Measurements from ENCODE around the gene NPFF.
A peak's percentile ranks its signal among the peaks of the same experiment; 100 is the strongest.
"Not testable (repeated sequence)": the region's sequence is repeated elsewhere in the genome, so short reads cannot be mapped to it uniquely, and the experiment has no call there.

The NPFF gene, protein sequence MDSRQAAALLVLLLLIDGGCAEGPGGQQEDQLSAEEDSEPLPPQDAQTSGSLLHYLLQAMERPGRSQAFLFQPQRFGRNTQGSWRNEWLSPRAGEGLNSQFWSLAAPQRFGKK

DNA sequence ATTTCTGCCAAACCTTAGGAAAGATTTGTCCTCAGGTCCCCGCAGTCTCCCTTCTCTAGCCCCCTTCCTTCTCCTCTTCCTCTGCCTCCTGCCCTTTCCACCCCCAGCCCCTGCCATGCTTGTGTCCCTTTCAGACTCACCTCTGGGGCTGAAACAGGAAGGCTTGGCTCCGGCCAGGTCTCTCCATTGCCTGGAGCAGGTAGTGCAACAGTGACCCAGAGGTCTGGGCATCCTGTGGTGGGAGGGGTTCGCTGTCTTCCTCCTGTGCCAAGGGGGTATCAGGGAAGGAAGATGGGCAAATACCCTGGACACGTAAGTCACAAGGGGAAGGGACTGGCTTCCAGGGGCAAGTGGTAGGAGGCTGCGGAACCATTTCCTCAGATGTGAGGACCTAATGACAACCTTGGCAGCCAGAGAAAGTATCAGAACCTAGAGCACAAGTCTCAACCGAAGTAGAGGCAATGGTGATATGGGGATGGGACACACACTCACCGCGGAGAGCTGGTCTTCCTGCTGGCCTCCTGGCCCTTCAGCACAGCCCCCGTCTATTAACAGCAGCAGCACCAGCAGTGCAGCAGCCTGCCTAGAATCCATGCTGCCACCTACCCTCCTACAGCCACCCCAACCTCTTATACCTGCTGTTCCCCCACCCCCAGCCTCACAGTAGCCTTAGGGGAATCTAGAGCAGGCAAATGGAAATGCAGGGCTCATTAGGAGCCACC is at the start of gene NPFF:
Gene NPFF, minus strand, starts transcription at position 604 of the 722 bp plus-strand sequence. Its CDS starts 10 bp downstream, at position 594.
- no peak for DNase-seq (ENCODE audit: low read depth in 2 of 2)

DNA sequence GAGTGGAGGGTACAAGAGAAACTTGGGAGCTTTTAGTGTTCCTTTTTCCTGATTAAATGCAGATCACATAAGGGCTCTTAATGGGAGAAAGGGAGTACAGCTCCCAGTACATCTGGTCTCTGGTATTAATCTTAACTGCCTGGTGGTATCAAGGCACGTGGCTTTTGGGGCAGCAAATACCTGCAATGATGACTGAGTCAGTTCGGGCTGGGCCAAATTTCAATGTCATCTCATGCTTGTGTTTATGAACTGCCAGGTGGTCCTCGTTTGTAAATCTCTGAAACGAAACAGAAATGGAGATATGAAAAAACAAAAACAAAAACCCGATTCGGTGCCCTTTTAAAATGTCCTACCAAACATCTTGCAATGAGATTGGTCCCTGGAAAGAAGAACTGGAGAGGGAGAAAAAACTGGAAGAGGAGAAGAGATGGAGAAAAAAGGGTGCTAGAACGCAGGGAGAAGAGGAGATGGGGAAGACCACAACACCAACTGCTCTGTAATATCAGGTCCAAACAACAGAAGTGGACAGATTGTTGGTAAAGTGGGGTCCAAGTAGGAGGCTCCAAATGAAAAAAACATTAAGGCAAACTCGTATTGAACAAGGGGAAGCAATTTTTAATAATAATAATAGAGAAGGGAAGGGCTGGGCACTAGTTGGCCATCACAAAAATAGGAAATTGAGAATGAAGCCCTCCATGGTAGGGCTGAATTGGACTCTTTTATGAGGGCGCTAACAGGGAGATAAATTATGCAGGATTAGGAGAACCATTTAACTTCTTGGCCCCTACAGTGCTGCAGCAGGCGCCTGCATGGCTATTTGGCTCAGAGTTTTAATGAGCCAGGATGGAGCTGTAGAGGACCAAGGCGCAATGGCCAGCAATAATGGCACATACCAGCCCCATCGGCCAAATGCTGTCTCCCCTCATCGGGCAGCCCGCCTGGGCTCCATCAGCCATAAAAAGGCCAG is 45.4 kb upstream of the NPFF start:
- no peak for DNase-seq (ENCODE audit: low read depth in 2 of 2)

DNA sequence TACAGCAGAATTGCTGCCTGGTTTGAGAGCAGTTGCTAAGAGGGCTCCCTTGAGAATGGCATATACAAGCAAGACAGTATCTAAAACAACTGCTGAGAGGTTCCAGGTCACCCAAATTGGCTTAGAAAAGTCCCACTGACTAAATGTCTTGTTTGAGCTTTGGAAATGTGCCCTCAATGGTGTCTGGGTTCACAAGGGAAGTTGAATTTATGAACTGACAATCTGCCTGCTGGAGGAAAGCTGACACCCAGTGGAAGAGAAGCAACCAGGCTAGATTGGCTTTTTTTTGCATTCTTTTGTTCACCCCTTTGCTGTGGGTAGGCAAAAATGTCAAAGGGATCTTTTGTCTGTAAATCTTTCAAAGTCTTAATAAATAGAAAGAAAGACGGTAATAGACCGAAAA is 44.6 kb upstream of the NPFF start:
- no peak for DNase-seq (ENCODE audit: low read depth in 2 of 2)

DNA sequence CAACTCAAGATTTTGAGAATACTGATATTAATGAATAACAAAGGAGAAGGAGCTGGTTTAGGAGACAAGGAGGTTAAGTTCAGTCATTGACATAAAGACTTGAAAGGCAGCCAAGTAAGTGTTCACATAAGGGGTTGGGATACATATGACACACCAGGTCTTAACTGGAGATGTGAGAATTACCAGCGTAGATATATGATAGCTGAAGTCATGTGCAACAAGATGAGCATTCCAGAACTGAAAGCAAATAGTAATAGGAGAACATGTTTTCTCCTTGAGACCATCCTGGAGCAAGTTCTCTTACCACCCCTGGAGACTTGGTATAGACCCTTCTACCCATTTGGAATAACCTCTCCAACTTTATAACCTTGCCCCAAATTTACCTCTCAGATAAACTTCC is 43.3 kb upstream of the NPFF start:
- no peak for DNase-seq (ENCODE audit: low read depth in 2 of 2)

DNA sequence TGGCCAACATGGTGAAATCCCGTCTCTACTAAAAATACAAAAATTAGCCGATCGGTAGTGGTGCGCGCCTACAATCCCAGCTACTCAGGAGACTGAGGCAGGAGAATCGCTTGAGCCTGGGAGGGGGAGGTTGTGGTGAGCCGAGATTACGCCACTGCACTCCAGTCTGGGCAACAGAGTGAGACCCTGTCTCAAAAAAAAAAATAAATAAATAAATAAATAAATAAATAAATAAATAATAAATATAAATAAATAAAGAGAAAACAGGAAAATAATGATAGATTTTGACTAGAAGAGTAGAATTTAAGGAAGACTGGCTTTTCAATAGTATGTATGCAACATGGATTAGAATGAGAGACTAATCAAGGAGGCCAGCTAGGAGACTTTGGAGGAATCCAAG is 42.8 kb upstream of the NPFF start:
- not testable (repeated sequence) for DNase-seq (ENCODE audit: low read depth in 2 of 2)

DNA sequence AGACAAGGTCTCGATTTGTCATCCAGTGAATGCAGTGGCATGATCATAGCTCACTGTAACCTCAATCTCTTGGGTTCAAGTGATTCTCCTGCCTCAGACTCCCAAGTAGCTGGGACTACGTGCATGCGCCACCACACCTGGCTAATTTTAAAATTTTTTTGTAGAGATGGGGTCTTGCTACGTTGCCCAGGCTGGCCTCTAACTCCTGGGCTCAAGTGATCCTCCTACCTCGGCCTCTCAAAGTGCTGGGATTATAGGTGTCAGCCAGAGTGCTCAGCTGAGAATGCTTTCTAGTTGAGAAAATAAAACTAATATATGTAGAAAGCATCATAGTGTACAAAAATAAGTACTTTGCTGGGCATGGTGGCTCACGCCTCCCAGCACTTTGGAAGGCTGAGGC is 41.1 kb upstream of the NPFF start:
- DNase-seq (ENCODE audit: low read depth in 2 of 2) = not testable (repeated sequence)

DNA sequence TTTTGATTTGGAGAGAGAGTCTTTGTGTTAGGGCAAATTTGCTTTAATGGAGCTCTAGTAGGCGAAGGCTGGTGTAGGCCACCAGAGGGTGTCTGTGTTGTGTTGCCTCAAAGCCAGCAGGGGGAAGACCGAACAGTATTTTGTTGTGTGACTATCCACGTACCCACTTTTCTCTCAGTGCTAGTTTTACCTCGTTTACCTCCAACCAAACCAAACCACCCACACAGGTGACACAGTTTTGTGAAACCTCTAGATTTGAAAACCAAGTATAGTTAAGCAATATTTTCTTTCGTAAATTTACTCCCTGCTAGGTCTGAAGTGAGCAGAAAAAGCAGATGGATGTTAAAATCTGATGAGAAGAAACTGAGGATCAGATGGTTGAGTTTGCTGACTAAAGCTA is 36.3 kb upstream of the NPFF start:
- DNase-seq (ENCODE audit: low read depth in 2 of 2) = peak; percentile 23 to 26

DNA sequence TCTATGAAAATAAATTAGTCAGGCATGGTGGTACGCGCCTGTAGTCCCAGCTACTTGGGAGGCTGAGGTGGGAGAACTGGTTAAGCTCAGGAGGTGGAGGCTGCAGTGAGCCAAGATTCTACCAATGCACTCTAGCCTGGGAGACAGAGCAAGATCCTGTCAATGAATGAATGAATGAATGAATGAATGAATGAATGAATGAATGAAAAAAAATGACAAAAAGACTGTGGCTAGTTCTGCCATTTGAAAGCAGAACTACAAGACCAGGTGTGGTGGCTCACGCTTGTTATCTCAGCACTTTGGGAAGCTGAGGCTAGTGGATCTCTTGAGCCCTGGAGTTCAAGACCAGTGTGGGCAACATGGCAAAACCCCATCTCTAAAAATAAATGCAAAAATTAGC is 32.2 kb upstream of the NPFF start:
- DNase-seq (ENCODE audit: low read depth in 2 of 2) = no peak

DNA sequence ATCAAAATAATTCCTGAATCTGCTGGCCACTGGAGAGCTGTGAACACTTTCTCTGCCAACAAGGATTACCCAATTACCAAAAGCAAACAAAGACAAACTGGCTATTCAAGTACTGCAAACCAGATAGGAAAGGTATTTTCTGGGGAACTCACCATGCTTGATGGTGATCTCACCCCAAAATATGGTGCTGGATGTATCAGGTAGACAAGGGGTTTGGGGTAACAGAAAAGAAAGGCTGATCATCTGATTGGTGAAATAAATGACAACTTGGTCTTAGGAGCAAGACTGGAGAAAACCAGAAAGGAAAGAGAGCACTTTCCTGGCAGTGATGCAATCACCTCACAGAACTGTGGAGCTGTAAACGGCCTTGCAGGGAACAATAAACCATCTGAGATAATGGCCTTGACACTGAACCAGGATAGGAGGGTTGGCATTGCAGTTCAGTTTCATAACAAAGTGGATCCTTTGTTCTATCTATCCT is 31.0 kb upstream of the NPFF start:
- no peak for DNase-seq (ENCODE audit: low read depth in 2 of 2)

DNA sequence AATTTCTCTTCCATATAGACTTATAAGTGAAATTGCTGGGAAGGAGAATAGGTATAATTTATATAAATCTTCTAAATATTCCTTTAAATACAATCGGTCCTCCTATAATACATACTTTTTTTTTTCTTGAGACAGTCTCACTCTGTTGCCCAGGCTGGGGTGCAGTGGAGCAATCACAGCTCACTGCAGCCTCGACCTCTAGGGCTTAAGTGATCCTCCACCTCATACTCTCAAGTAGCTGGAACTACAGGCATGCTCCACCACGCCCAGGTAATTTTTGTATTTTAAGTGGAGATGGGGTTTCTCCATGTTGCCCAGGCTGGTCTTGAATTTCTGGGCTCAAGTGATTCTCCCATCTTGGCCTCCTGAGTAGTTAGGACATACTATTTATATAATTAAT is 29.7 kb upstream of the NPFF start:
- no peak for DNase-seq (ENCODE audit: low read depth in 2 of 2)

DNA sequence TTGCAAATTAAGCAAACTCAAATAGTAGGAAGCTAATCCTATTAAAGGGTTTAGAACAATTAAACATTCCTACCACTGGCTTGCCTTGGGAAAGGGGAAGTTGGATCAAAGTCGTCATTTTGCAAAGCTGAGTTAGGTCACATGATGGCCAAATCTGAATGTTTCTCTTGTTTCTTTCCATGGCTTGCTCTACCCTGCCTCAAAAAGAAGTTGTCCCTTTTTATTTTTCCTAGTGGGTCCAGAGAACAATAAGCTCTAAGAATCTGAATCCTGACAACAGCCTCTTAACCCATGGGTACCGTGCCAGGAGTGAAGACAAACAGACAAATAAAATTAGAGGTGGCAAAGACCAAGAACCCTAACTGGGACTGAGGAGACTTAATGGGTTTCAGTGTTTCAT is 26.2 kb upstream of the NPFF start:
- DNase-seq (ENCODE audit: low read depth in 2 of 2) = no peak

DNA sequence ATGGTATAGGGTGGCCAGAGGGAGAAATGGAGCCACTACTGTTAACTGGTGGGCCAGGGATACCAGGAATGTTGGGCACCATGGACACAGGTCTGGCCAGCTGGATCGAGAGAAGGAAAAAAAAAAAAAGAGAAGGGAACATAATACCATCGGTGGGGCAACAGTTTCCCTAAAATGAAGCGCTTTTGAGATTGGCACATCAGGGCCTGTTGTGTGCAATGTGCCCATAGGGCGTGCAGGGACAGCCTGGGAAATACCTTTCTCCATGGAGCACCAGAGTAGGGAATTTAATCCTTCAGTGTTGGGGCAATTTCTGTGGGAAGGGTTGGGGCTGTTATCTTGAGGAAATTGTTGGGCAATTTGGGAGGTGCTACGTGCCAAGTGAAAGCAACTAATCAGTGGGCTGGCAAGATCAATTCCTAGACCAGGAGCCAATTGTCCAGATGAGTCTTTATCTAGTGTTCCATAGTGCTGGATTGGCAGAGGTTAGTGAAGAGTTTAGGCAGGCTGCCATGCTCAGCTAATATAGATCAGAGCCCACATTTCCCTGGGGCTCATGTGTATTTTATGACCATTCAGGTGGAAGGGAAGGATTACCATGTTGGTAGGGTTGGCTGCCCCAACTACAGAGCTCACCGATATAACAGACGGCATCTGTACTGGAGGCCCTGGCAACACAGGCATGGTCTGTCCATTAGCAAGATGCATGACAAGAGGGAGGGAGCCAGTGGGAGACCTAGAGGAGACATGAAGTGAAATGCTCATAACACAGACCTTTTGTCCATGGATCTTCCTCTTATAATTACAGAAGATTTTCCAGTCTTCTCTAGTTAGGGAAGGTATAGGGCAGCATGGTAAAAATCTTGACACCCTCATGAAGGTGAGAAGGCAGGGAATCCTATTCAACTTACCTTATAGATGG is 25.5 kb upstream of the NPFF start:
- DNase-seq (ENCODE audit: low read depth in 2 of 2) = no peak

DNA sequence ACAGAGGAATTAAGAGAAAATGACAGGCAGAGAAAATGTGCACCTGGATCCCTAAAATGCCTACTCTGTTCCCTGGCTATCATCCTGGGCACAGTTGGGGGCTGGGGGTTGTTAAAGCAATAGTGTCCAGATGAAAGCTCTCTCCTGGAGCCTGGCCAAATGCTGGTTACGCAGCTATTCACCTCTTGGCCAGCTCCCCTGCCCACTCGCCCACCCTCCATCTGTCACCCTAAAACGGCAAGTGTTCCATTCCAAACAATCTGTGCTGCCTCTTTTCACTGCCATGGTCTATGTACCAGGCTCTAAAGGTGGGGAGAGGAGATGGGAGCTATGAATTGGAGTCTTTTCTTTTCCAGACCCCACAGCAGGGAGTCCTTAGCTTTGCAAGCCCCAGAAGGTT is 24.7 kb upstream of the NPFF start:
- no peak for DNase-seq (ENCODE audit: low read depth in 2 of 2)

DNA sequence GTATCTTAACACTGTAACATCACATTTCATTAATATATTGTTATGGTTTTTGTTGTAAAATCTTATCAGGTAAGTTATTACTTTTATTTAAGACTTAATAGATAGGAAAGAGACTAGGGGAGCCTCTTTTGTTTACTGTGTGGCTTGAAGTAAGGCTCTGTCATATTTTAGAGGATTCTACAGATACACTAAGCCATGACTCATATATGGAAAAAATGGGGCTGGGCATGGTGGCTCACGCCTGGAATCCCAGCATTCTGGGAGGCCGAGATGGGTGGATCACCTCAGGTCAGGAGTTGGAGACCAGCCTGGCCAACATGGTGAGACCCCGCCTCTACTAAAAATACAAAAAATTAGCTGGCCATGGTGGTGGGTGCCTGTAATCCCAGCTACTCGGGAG is 23.6 kb upstream of the NPFF start:
- no peak for DNase-seq (ENCODE audit: low read depth in 2 of 2)

DNA sequence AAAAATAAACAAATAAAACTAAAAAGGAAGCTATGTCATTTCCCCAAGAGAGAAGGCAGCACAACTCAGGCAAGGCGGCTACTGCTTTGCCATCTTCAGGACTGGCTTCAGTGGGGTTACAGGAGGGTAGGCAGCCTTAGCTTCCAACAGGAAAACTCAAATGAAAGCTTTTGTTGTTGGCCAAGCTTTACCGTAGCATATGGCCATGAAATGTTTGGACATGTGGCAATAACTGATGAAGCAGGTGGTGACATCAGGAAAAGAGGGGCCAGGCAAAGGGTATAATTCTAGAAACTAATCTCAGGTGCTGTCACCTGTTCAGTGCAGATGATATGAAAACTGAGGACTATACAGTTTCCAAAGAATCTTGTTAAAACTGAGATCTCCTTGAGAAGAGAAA is 22.8 kb upstream of the NPFF start:
- DNase-seq (ENCODE audit: low read depth in 2 of 2) = no peak

DNA sequence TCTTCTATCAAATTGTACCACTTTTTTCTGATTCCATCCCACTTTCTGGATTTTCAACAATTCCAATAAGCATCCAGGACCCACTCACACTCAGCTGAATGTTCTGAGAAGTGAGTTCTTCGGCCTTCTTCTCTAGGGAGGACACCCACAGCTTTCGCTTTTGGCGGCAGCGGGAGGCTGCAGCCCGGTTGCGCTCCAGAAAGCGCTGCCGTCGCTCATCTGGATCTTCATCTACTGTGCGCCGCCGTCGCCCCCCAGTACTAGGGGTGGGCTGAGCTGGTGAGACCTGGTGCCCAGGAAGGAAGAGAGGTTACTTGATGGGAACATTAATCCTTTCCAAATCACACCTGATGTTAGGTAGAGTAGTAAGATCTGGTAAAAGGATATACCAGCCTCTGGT is 17.2 kb upstream of the NPFF start:
- no peak for DNase-seq (ENCODE audit: low read depth in 2 of 2)

DNA sequence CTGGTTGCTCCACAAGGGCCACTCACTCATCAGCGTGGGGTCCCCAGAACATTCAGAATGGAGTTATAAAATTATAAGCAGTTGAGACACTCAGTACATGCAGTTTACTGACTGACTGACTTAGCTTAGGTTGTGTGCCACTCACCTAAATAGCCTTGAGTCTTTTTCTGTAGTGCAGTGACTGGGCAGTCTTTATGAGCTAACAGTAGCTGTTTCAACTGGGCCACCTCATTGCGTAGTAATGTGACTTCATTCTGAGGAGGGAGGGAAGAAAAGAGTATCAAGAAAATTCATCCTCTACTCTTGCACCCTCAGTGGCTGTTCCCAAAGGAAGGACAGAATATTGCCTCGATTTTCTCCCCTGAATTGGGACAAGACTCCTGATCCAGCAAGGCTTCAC is 15.8 kb upstream of the NPFF start:
- no peak for DNase-seq (ENCODE audit: low read depth in 2 of 2)

DNA sequence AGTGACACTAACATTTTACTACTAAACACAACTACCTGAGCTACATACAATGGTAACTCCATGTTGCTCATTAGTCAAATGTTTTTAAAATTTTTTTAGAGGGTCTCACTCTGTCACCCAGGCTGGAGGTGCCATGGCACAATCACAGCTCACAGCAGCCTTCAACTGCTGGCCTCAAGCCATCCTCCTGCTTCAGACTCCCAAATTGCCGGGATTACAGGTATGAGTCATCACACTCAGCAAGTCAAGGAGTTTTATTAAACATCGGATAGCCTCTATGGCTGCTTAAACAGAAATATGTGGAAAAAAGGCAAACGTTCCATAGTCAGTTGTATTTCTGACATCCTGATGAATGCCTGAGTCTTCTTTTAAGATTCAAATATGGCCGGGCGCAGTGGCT is 11.1 kb upstream of the NPFF start:
- no peak for DNase-seq (ENCODE audit: low read depth in 2 of 2)

DNA sequence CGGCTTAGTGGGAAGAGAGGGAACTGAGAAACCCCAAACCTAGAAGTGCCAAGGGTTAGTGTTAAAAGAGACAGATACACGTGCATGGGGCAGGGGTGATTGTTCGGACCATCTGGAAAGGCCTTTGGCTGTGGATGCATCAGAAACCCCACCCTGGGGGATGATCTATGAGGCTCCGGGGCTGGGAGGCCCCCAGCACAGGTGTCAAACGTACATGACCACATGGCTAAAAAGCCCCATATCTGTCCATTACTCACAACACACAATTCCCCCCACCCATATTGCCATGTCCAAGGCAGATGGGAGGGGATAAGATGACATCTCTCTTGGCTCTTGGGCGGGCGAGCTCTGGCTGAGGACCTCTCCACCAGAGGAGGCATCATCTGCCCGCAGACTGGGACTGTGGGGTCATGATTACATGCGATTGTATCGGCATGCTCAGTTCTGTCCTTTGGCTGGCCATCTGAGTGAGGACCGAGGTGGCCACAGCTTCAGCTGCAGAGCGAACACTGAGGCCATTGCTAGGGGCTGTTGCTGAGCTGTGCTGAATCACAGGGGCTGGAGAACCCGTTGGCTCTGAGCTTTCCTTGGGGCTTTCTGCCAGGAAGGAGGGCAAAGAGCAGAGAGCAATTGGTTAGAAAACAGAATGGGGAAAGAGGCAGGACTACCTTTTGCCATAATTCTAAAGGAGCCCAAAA is 9.6 kb upstream of the NPFF start:
- DNase-seq (ENCODE audit: low read depth in 2 of 2) = no peak

DNA sequence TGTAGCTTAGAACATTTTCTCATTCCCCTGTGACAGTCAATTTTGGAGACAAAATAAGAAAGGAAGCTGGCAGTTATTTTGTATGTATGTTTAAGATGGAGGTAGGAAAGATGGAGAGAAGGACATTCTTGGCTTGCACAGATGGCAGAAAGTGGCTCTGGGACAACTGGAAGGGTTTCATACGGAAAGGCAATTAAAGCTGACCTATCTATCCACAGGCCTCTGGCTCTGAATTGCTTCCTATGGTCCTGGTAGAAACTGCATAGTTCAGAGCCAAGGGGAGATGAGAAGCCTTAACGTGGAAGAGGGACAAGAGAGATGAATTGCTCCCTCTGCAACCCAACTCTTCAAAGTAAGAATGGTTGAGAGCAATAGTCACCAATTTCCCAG is 8.0 kb upstream of the NPFF start:
- no peak for DNase-seq (ENCODE audit: low read depth in 2 of 2)

Measured in stimulated activated CD8-positive, alpha-beta memory T cell treated with anti-CD3 and anti-CD28 coated beads, Interleukin-15, amount 100 ng/mL, for 48 hours (primary cell).